ENCODE measurements around the gene STK4.
A peak's percentile ranks its signal among the peaks of the same experiment; 100 is the strongest.

Gene STK4

GRCh38 chr20:44956410-44956809 lies 9.9 kb upstream of the STK4 start:
- DNase-seq (ENCODE audit: insufficient read length) (no peak), FAIRE-seq (no peak)
- no peak for TF ChIP-seq TAF1 (IDR thresholded peaks at IDR 0.05; ENCODE audit: borderline replicate concordance, low read depth, low read length)
- no peak for TF ChIP-seq POLR2A (IDR thresholded peaks at IDR 0.05; ENCODE audit: low read depth, low read length)
- TF ChIP-seq POLR2AphosphoS5 (IDR thresholded peaks at IDR 0.05; ENCODE audit: low read depth, low read length): no peak

- TF ChIP-seq POLR2AphosphoS5 (IDR thresholded peaks at IDR 0.05; ENCODE audit: low read depth, low read length) (no peak), TAF1 (IDR thresholded peaks at IDR 0.05; ENCODE audit: borderline replicate concordance, low read depth, low read length) (no peak), POLR2A (IDR thresholded peaks at IDR 0.05; ENCODE audit: low read depth, low read length) (no peak)
- FAIRE-seq (no peak), DNase-seq (ENCODE audit: insufficient read length) (no peak)
Observed at GRCh38 chr20:44958276-44958675, 8.0 kb upstream of the STK4 start.

- FAIRE-seq (no peak), DNase-seq (ENCODE audit: insufficient read length) (no peak)
- no peak for TF ChIP-seq POLR2A (IDR thresholded peaks at IDR 0.05; ENCODE audit: low read depth, low read length)
Observed at GRCh38 chr20:44959082-44959637, 7.2 kb upstream of the STK4 start.

- no peak for TF ChIP-seq TAF1 (IDR thresholded peaks at IDR 0.05; ENCODE audit: borderline replicate concordance, low read depth, low read length)
- TF ChIP-seq POLR2AphosphoS5 (IDR thresholded peaks at IDR 0.05; ENCODE audit: low read depth, low read length): no peak
- no peak for TF ChIP-seq POLR2A (IDR thresholded peaks at IDR 0.05; ENCODE audit: low read depth, low read length)
- DNase-seq (ENCODE audit: insufficient read length): no peak
- FAIRE-seq: peak; percentile 50
Observed at GRCh38 chr20:44959638-44960102, 6.6 kb upstream of the STK4 start.

- FAIRE-seq: peak; percentile 89
- TF ChIP-seq POLR2A (IDR thresholded peaks at IDR 0.05; ENCODE audit: low read depth, low read length) (peak; percentile 86), TAF1 (IDR thresholded peaks at IDR 0.05; ENCODE audit: borderline replicate concordance, low read depth, low read length) (0 out of 2 replicates have a peak, but pooled peaks have one; percentile 30), POLR2AphosphoS5 (IDR thresholded peaks at IDR 0.05; ENCODE audit: low read depth, low read length) (peak; percentile 77)
- DNase-seq (ENCODE audit: insufficient read length): peak; percentile 94
Observed at GRCh38 chr20:44960103-44960852, 6.0 kb upstream of the STK4 start, which contains the start of gene TOMM34. TSS of gene TOMM34 (minus strand) at chr20:44960397. CDS start at chr20:44960333, 64 bp downstream.

GRCh38 chr20:44961011-44961869 lies 5.1 kb upstream of the STK4 start:
- no peak for FAIRE-seq
- no peak for TF ChIP-seq TAF1 (IDR thresholded peaks at IDR 0.05; ENCODE audit: borderline replicate concordance, low read depth, low read length)
- TF ChIP-seq POLR2A (IDR thresholded peaks at IDR 0.05; ENCODE audit: low read depth, low read length): no peak
- DNase-seq (ENCODE audit: insufficient read length): no peak

GRCh38 chr20:44961870-44962267 lies 4.4 kb upstream of the STK4 start:
- TF ChIP-seq POLR2AphosphoS5 (IDR thresholded peaks at IDR 0.05; ENCODE audit: low read depth, low read length): no peak
- TF ChIP-seq POLR2A (IDR thresholded peaks at IDR 0.05; ENCODE audit: low read depth, low read length): no peak
- no peak for TF ChIP-seq TAF1 (IDR thresholded peaks at IDR 0.05; ENCODE audit: borderline replicate concordance, low read depth, low read length)
- FAIRE-seq: no peak
- DNase-seq (ENCODE audit: insufficient read length): no peak

- DNase-seq (ENCODE audit: insufficient read length) (no peak), FAIRE-seq (no peak)
- TF ChIP-seq TAF1 (IDR thresholded peaks at IDR 0.05; ENCODE audit: borderline replicate concordance, low read depth, low read length) (no peak), POLR2AphosphoS5 (IDR thresholded peaks at IDR 0.05; ENCODE audit: low read depth, low read length) (no peak), POLR2A (IDR thresholded peaks at IDR 0.05; ENCODE audit: low read depth, low read length) (no peak)
Observed at GRCh38 chr20:44962483-44962882, 3.8 kb upstream of the STK4 start.

- TF ChIP-seq POLR2A (IDR thresholded peaks at IDR 0.05; ENCODE audit: low read depth, low read length) (no peak), TAF1 (IDR thresholded peaks at IDR 0.05; ENCODE audit: borderline replicate concordance, low read depth, low read length) (no peak), POLR2AphosphoS5 (IDR thresholded peaks at IDR 0.05; ENCODE audit: low read depth, low read length) (no peak)
- no peak for DNase-seq (ENCODE audit: insufficient read length)
- FAIRE-seq: no peak
Observed at GRCh38 chr20:44963325-44964215, 2.7 kb upstream of the STK4 start.

- no peak for TF ChIP-seq POLR2A (IDR thresholded peaks at IDR 0.05; ENCODE audit: low read depth, low read length)
- no peak for TF ChIP-seq TAF1 (IDR thresholded peaks at IDR 0.05; ENCODE audit: borderline replicate concordance, low read depth, low read length)
- no peak for TF ChIP-seq POLR2AphosphoS5 (IDR thresholded peaks at IDR 0.05; ENCODE audit: low read depth, low read length)
- DNase-seq (ENCODE audit: insufficient read length): no peak
- no peak for FAIRE-seq
Observed at GRCh38 chr20:44965651-44966029, 672 bp upstream of the STK4 start.
